GM19025 (cell line): ENCODE data around the gene DNAJC9.
"Not testable (repeated sequence)": the region's sequence is repeated elsewhere in the genome, so short reads cannot be mapped to it uniquely, and the experiment has no call there.

Source experiments
- ATAC-seq: cut with Tn5 transposase; IDR thresholded peaks from one replicate; pipeline ENCODE4 v1.9.1; 2021; ENCODE audit warnings: mild to moderate bottlenecking, low read depth, moderate library complexity; ENCODE audit not compliant: unreplicated experiment

The DNAJC9 gene, protein sequence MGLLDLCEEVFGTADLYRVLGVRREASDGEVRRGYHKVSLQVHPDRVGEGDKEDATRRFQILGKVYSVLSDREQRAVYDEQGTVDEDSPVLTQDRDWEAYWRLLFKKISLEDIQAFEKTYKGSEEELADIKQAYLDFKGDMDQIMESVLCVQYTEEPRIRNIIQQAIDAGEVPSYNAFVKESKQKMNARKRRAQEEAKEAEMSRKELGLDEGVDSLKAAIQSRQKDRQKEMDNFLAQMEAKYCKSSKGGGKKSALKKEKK

DNA sequence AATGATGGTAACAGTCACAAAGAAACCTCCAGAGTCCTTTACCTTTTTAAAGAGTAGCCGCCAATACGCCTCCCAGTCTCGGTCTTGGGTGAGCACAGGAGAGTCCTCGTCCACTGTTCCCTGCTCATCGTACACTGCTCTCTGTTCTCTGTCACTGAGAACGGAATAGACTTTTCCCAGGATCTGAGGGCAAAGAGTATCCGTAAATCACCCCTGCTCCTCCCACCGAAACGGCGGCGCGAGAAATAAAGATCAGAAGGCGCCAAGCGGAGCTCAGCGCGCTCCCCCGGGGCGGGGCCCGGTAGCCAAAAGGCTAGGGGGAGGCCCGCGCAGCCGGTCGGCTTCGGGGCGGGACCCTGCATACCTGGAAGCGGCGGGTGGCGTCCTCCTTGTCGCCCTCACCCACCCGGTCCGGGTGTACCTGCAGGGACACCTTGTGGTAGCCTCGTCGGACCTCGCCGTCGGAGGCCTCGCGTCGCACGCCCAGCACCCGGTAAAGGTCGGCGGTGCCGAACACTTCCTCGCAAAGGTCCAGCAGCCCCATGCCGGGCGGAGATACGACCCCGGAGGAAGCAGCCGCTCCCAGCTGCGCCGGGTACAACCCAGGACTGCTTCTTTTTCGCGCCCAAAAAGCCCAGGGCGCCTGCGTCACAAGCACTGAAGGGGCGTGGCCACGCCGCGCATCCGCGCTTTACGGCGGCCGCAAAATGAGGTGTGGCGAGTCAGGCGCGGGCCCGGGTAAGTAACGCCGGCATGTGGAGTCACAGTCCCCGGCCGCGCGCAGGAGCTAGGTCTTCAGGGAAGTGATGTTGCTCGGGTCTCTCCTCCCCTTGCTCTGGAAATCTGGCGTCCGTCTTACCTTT is at the start of gene DNAJC9:
TSS of gene DNAJC9 (minus strand) at position 610 of the 863 bp plus-strand sequence. CDS start at position 544, 66 bp downstream.
- ATAC-seq, result peak; percentile 77

DNA sequence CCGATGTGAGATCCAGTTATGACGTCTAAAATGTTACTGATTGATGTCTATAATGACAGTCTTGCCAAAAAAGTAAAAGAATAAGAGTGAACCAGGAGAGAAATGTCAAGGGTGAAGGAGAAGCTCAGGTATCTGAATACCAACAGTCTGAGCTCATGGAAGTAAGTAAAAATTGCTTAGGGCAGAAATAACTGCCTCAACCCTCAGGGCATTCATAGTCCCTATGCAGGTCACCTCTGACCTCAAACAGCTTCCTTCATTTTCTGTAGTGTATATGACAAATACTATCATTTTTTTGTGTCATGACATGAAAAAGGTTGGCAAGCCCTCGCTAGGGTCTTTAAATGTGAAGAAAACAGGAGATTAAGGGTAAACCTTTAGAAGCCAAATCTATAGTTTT is 46.4 kb upstream of the DNAJC9 start:
- no peak for ATAC-seq

DNA sequence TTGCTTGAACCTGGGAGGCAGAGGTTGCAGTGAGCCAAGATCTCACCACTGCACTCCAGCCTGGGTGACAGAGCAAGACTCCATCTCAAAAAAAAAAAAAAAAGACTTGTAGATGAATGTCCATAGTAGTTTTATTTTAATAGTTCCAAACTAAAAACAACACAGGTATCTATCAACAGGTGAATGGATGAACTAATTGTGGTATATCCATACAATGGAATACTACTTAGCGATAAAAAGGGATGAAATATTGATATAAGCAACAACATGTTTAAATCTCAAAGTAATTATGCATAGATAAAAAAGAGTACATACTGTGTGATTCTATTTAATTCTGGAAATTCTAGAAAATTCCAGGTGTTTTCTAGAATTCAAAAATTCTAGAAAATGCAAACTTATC is 42.9 kb upstream of the DNAJC9 start:
- no peak for ATAC-seq

DNA sequence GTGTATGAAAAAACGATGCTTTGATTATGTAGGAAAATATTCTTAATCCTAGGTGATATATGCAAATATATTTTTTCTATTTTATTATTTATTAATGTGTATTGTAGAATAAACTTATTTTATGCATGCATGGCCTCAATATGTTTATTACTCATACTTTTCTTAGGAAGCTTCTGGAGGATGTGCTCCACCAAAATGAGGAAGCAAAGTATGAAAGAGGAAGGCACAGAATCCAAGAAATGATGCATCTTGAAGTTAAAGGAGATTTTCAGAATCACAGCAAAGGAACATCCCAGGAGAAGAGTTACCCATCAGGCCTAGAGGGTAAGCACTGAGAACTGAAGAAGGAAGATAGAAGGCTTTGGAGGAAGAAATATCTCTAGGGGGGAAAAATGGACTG is 40.4 kb upstream of the DNAJC9 start:
- no peak for ATAC-seq

DNA sequence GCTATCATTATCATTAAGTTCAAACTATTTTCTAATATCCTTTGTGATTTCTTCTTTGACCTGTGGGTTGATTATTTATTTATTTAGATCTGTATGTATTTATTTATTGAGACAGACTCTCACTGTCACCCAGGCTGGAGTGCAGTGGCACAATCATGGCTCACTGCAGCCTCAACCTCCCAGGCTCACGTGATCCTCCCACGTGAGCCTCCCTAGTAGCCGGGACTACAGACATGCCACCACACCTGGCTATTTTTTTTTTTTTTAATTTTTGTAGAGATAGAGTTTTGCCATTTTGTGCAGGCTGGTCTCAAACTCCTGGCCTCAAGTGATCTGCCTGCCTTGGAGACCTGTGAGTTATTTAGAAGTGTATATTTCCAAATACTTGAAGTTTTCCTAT is 34.0 kb upstream of the DNAJC9 start:
- no peak for ATAC-seq

DNA sequence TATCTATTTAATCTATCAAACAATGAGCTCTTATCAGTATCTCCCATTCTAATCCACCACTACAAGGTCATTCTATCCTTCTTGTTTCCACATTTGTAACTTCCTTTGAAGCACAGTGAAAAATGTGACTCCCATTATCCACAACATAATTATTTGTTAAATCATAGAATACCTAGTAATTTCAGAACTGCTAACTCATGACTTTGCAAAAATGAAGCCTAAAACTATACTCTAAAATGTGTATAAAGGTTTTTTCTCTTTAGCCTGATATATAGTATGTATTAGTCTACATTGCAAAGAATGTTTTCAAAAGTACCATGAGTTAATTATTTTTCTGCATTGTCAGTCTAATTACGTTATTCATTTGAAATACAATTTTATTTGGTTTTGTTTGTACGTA is 17.4 kb upstream of the DNAJC9 start:
- ATAC-seq, result no peak

DNA sequence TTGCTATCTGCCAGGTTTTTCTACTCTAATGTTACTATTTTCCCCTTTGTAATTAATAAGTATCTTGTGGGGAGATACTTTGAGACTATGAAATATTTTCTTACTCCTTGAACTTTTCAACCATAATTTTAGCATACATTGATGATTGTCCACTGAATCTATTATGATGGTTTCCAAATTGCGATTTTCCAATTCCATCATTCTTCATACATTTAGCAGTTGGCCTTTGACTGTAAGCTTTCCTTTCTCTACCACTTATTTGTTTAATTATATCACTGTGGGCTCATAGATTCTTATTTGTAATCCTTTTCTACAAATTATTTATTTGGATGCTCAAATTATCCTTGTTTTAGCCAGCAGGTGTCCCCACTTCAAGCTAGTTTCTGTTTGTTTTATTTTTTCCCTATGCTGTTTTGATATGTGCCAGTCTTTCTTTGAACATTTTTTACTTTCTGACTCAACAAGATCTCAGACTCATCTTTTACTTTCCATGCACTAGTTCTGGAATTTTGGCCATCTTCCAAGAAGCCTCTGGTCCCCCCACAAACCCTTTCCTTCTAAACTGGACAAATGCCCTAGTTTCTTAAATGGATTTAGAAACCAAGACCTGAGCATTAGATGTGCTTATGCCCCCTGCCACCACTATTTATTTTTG is 16.8 kb upstream of the DNAJC9 start:
- no peak for ATAC-seq

DNA sequence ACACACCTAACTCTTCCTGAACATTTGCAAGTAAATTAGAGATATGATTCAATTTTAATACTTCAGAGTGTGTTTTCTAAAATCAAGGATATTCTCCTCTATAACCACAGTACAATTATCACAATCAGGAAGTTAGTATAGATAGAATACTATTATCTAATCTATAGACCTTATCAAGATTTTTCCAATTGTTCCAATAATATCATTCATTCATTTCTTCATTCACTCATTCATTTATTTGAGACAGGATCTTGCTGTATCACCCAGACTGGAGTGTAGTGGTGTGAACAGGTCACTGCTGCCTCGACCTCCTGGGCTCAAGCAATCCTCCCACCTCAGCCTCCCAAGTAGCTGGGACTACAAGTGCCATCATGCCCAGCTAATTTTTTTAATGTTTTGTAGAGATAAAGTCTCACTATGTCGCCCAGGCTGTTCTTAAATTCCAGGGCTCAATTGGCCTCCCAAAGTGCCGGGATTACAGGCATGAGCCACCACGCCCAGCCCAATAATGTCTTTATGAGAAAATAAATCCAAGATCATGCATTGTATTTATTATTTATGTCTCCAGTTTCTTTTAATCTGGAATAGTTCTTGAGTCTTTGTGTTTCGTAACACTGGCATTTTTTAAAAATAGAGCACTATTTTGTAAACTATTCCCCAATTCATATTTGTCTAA is 16.0 kb upstream of the DNAJC9 start:
- no peak for ATAC-seq

DNA sequence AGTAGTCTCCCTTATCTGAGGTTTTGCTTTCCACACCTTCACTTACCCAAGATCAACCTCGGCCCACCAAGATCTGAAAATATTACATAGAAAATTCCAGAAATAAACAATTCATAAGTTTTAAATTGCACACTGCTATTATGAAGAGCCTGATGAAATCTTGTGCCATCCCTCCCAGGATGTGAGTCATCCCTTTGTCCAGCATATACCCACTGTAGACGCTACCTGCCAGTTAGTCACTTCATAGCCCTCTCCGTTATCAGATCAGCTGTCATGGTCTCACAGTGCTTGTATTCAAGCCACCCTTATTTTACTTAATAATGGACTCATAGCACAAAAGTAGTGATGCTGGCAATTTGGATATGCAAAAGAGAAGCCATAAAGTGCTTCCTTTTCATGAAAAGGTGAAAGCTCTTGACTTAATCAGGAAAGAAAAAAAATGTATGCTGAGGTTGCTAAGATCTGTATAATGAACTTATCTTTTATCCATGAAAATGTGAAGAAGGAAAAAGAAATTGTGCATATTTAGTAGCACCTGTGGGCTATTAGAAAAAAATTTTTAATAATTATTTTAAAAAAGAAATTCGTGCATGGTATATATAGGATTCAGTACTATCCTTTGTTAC is 15.2 kb upstream of the DNAJC9 start:
- no peak for ATAC-seq

DNA sequence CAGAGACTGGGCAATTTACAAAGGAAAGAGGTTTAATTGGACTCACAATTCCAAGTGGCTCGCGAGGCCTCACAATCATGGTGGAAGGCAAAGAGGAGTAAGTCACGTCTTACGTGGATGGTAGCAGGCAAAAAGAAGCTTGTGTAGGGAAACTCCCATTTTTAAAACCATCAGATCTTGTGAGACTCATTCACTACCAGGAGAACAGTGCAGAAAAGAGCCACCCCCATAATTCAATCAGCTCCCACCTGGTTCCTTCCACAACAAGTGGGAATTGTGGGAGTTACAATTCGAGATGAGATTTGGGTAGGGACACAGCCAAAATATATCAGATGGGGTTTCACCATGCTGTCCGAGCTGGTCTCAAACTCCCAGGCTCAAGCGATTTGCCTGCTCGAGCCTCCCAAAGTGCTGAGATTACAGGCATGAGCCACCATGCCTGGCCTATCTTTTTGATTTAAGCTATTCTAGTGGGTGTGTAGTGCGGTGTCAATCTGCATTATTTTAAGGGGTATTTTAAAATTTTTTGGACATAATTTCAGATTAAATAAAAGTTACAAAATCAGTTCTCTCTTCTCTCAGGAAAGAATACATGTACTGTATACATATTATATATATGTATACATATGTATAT is 14.4 kb upstream of the DNAJC9 start:
- ATAC-seq, result no peak

DNA sequence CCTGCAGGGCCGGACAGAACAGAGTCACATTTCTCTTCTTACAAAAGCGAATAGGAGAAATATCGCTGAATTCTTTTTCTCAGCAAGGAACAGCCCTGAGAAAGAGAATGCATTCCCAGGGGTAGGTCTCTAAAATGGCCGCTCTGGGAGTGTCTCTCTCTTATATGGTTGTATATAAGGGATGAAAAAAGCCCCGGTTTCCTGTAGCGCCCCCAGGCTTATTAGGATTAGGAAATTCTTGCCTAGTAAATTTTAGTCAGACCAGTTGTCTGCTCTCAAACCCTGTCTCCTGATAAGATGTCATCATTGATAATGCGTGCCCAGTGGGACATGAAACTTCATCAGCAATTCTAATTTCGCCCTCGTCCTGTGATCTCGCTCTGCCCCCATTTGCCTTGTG is 11.6 kb upstream of the DNAJC9 start:
- ATAC-seq, result not testable (repeated sequence)

DNA sequence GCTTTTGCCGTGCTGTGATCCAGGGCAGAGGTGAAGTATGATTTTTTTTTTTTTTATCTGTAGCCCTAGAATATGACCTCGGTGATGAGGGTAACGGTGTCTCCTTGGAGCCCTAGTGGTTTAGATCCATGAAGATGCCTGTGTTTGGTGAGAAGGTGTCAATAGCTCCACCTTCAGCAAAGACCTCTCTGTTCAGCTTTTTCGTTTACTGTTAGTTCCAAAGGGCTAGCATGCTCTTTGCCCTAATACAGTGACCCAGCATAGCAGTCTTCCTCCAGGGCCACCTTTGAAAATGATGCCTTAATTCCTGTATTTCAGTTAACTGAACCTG is 6.1 kb upstream of the DNAJC9 start:
- ATAC-seq, result no peak

DNA sequence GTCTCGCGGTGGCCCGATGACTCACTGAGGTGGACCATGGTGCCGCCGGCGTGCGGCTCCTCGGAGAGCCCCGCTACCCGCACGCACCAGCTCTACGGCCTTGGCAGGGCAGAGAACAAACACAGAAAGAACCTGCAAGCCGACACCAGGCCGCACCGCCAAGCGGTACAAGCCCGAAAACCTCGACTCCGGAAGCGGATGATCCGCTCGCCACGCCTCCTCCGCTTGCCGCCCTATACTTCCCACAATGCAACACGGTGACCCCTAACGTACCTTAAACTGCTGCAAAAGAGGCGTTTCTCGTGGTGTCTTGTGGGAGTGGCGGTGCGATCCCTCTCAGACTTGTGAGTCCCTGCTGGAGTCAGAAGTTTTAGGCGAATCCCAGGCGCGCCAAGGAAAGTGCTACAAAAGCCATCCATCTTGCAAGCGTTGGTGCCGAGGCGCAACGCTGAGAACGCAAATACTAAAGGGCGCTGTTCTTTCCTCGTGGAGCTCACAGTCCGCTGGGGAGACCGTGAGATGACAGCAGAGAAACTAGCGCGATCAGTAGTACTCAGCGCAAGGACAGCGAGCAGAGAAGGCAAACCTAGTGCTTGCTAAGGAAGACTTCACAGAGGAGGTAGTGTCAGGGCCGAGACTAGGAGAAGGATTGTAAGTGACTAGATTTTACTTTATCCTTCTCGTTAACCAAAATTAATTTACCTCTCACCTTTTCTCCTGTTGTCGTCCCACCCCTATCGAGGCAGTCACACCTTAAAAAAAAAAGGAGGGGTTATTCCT is 5.6 kb upstream of the DNAJC9 start, which contains the start of gene MRPS16:
TSS of gene MRPS16 (minus strand) at position 200 of the 780 bp plus-strand sequence. CDS start at position 38, 162 bp downstream.
- peak; percentile 77 for ATAC-seq

DNA sequence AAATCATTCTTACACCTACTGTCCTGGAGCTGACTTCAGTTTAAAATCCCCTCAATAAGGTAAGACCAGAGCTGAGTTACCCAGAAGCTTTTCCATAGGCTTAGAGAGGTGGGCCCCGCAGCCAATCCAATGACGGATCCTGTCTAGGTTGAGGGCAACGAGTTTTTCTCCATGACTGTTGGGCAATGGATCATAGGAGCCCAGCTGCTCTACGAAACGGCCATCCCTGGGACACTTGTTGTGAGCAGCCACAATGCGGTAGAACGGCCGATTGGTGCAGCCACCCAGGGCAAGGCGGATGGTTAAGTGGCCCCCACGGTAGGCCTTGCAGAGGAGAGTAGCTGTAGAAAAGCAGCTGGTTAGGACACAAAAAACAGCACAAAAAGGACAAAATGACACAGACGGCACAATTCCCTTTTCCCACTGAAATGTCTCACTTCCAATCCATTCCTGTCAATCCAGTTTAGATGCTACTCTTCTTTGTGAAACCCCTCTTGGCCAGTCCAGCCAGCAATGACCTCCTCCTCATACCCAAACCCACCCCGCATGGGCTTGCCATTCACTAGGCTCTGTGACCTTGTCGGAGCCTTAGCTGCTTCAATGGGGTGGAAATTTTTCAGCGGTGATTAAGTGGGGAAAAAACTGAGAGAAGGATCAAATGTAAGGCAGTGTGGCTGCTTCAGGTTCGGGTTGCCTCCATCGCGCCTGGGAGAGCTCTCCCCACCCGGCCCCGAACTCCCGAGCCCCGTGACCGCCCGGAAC is 4.8 kb upstream of the DNAJC9 start:
- no peak for ATAC-seq

DNA sequence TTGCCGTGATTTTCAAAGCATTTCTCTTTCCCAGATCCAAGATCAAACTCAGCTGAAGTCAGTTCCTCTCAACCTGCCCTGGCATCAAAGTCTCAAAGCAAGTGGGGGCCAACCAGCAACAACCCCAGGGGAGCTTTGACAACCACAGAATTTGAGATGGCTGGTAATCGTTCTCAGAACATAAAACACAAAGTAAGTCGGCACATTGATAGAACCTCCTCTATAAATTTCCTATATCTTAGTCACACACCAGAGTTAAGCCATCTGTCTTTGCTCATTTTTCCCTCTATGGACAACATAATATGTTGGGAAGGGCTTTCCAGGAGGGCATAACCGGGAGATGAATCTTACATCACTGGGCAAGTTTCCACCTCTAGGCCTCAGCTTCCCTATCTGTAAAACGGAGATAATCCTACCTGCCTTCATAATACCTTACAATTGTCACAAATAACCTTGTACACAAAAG is 1.2 kb upstream of the DNAJC9 start:
- no peak for ATAC-seq

DNA sequence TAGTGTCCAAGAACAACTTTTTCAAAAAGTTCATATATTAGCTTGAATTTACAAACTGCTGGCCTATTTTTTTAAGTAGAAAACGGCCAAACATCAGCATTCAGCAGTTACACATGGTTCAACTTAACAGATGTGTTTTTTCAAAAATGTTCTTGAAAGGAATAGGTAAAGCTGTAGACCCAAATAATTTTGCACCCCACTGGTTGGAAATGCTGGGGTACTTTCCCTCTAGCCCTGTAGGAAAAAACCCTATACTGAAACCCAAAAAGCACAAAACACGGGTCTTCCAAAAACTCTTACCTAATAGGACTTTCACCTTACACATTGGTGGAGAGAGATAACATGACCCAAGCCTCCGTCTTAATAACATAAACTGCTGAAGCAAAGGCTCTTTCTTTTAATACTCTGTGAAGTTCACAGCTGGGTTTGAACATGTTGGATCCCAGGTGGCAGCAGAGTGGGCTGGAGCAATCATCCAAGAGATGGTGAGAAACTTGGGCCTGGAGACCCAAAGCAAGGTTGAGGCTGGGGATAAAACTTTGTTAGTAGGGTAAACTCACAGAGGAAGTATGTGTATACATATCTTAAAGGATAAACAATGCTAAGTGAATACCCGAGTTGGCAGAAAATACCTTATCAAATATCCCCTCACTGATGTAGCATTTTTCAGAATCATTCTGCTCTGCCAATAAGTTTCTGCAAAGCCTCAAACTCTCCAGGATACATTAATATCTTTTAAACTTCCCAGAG is 629 bp upstream of the DNAJC9 start:
- no peak for ATAC-seq

DNA sequence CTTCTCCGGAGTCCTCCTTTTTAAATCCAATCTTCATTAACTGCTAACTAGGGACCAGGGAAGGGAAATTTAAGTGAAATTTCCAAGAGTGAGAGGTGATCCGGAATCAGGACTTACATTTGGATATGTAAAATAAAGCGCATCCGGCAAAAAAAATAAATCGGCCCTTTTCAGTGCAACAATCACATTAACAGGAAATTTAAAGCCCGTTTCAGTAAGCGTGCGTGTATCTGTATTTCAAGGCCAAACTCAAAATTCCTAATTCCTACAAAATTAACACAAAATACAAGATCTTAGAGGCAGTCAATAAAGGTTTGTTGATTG is 771 bp downstream of the DNAJC9 start:
- ATAC-seq, result no peak
